ENCODE measurements around the gene ACSS1.

The ACSS1 gene

GRCh38 chr20:25050501-25051350 is 7.2 kb downstream of the ACSS1 start:
- no peak for DNase-seq (ENCODE audit: low read depth)

GRCh38 chr20:25050082-25050481 is 7.9 kb downstream of the ACSS1 start:
- DNase-seq (ENCODE audit: low read depth) = no peak
- TF ChIP-seq CTCF (conservative IDR thresholded peaks at IDR 0.05; ENCODE audit: low read depth, low read length) = no peak
- no peak overlapping the region for H3K4me3 ChIP-seq (ENCODE audit: low read depth, low read length)

More at GRCh38 chr20:25050501-25051350, 7.2 kb downstream of the ACSS1 start:
- no peak for TF ChIP-seq CTCF (conservative IDR thresholded peaks at IDR 0.05; ENCODE audit: low read depth, low read length)
- no peak overlapping the region for H3K4me3 ChIP-seq (ENCODE audit: low read depth, low read length)

GRCh38 chr20:25049261-25050060 is 8.5 kb downstream of the ACSS1 start:
- TF ChIP-seq CTCF (conservative IDR thresholded peaks at IDR 0.05; ENCODE audit: low read depth, low read length) = no peak
- no peak overlapping the region for H3K4me3 ChIP-seq (ENCODE audit: low read depth, low read length)

GRCh38 chr20:25048519-25048952 is 9.4 kb downstream of the ACSS1 start:
- no peak for TF ChIP-seq CTCF (conservative IDR thresholded peaks at IDR 0.05; ENCODE audit: low read depth, low read length)
- DNase-seq (ENCODE audit: low read depth) = no peak
- no peak overlapping the region for H3K4me3 ChIP-seq (ENCODE audit: low read depth, low read length)

More at GRCh38 chr20:25049261-25050060, 8.5 kb downstream of the ACSS1 start:
- DNase-seq (ENCODE audit: low read depth) = no peak

- DNase-seq (ENCODE audit: low read depth) = no peak
- no peak for TF ChIP-seq CTCF (conservative IDR thresholded peaks at IDR 0.05; ENCODE audit: low read depth, low read length)
Measured at GRCh38 chr20:25047766-25048165, 10.2 kb downstream of the ACSS1 start.

GRCh38 chr20:25046736-25047666 is 10.9 kb downstream of the ACSS1 start:
- H3K4me3 ChIP-seq (ENCODE audit: low read depth, low read length) = no peak overlapping the region
- TF ChIP-seq CTCF (conservative IDR thresholded peaks at IDR 0.05; ENCODE audit: low read depth, low read length) = no peak
- no peak for DNase-seq (ENCODE audit: low read depth)

More at GRCh38 chr20:25047766-25048165, 10.2 kb downstream of the ACSS1 start:
- H3K4me3 ChIP-seq (ENCODE audit: low read depth, low read length) = no peak overlapping the region

Data from choroid plexus epithelial cell (primary cell).